ENCODE results near the gene TRMT10A.

TRMT10A gene

DNA sequence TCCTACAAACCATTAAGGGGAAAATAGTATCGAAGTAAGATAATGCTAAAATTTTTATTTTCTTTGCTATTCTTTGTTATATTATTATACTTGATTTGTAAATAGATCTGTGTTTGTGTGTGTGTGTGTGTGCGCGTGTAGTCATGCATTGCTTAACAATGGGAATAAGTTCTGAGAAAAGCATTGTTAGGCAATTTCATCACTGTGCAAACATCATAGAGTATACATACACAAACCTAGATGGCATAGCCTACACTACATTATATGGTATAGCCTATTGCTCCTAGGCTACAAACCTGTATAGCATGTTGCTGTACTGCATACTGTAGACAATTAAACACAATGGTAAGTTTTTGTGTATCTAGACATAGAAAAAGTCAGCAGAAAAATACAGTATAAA, 27.9 kb upstream of the TRMT10A start:
- no peak overlapping the region for H3K23ac ChIP-seq (ENCODE audit: low read length in 2 of 2)
- H3K4me1 ChIP-seq (ENCODE audit: control insufficient read depth, insufficient read depth, low read depth, low read length): no peaks in the 10 kb centered on the region
- no peaks in the 10 kb centered on the region for H3K27me3 ChIP-seq (ENCODE audit: control insufficient read depth in 1 of 2, insufficient read depth in 1 of 2, low read length in 2 of 2)
- no peak overlapping the region for H4K8ac ChIP-seq (ENCODE audit: low read length)
- no peak overlapping the region for H3K18ac ChIP-seq (ENCODE audit: low read depth in 1 of 2, low read length in 2 of 2)
- no peak overlapping the region for H2BK120ac ChIP-seq (ENCODE audit: low read depth, low read length)
- no peak overlapping the region for H3K4me3 ChIP-seq (ENCODE audit: insufficient read depth in 1 of 2, low read depth in 1 of 2, low read length in 2 of 2)
- no peaks in the 10 kb centered on the region for H3K36me3 ChIP-seq (ENCODE audit: control insufficient read depth in 1 of 2, insufficient read depth in 2 of 2, low read depth in 1 of 2, low read length in 2 of 2)
- H2BK12ac ChIP-seq (ENCODE audit: low read length in 2 of 2): no peak overlapping the region
- no peak overlapping the region for H3K27ac ChIP-seq (ENCODE audit: low read length, poor library complexity, severe bottlenecking)
- no peak overlapping the region for H3K4ac ChIP-seq (ENCODE audit: low read depth in 1 of 2, low read length in 2 of 2)
- no peak overlapping the region for H3K14ac ChIP-seq (ENCODE audit: low read length in 2 of 2)
- DNase-seq: no peak
- no peak overlapping the region for H4K91ac ChIP-seq (ENCODE audit: low read length)
- WGBS: no CpG with 5 or more reads among the region's 3 CpGs
- H2AFZ ChIP-seq (ENCODE audit: low read depth, low read length): no peak overlapping the region
- no peaks in the 10 kb centered on the region for H3K79me1 ChIP-seq (replicated peaks; ENCODE audit: low read length, poor library complexity, severe bottlenecking)
- no peak overlapping the region for H3K9ac ChIP-seq (ENCODE audit: low read length)
- H2BK5ac ChIP-seq (ENCODE audit: low read depth, low read length, poor library complexity, severe bottlenecking): no peak overlapping the region
- H2AK5ac ChIP-seq (ENCODE audit: low read length, severe bottlenecking): no peak overlapping the region
- H3K4me2 ChIP-seq (ENCODE audit: low read length, poor library complexity, severe bottlenecking): no peak overlapping the region
- no peak overlapping the region for H2BK15ac ChIP-seq (ENCODE audit: low read depth, poor library complexity, severe bottlenecking)
- H3K9me3 ChIP-seq (ENCODE audit: control insufficient read depth, low read length): no peaks in the 10 kb centered on the region

DNA sequence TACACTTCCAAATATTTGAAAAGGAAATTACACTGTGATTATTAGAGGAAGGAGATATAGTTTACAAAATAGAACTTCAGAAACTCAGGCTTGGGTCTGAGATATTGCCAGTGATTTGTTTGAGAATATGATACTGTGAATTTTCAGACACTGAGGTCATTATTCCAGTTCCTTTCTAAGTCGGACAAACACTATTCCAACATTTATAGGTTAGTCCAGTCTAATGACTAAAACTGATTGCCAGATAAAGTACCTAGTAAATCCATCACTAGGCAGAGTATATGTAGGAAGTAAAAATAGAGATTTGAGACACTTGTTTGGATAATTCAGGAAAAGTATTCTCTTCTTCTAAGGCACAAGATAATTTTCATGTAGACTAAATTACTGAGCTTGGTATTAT, 24.0 kb upstream of the TRMT10A start:
- Histone ChIP-seq H3K18ac (ENCODE audit: low read depth in 1 of 2, low read length in 2 of 2) (no peak overlapping the region), H4K8ac (ENCODE audit: low read length) (no peak overlapping the region), H3K9me3 (ENCODE audit: control insufficient read depth, low read length) (no peaks in the 10 kb centered on the region), H3K36me3 (ENCODE audit: control insufficient read depth in 1 of 2, insufficient read depth in 2 of 2, low read depth in 1 of 2, low read length in 2 of 2) (no peaks in the 10 kb centered on the region), H3K4me1 (ENCODE audit: control insufficient read depth, insufficient read depth, low read depth, low read length) (no peaks in the 10 kb centered on the region), H3K23ac (ENCODE audit: low read length in 2 of 2) (no peak overlapping the region), H3K27me3 (ENCODE audit: control insufficient read depth in 1 of 2, insufficient read depth in 1 of 2, low read length in 2 of 2) (no peaks in the 10 kb centered on the region), H3K79me1 (replicated peaks; ENCODE audit: low read length, poor library complexity, severe bottlenecking) (no peaks in the 10 kb centered on the region), H3K4me2 (ENCODE audit: low read length, poor library complexity, severe bottlenecking) (no peak overlapping the region), H3K4ac (ENCODE audit: low read depth in 1 of 2, low read length in 2 of 2) (no peak overlapping the region), H3K4me3 (ENCODE audit: insufficient read depth in 1 of 2, low read depth in 1 of 2, low read length in 2 of 2) (no peak overlapping the region), H4K91ac (ENCODE audit: low read length) (no peak overlapping the region), H2BK12ac (ENCODE audit: low read length in 2 of 2) (no peak overlapping the region), H3K14ac (ENCODE audit: low read length in 2 of 2) (no peak overlapping the region), H2BK5ac (ENCODE audit: low read depth, low read length, poor library complexity, severe bottlenecking) (no peak overlapping the region), H2AFZ (ENCODE audit: low read depth, low read length) (no peak overlapping the region), H2BK15ac (ENCODE audit: low read depth, poor library complexity, severe bottlenecking) (no peak overlapping the region), H3K9ac (ENCODE audit: low read length) (no peak overlapping the region), H2AK5ac (ENCODE audit: low read length, severe bottlenecking) (no peak overlapping the region), H3K27ac (ENCODE audit: low read length, poor library complexity, severe bottlenecking) (no peak overlapping the region), H2BK120ac (ENCODE audit: low read depth, low read length) (no peak overlapping the region)
- no peak for DNase-seq
- WGBS: no CpG with 5 or more reads among the region's 1 CpG

DNA sequence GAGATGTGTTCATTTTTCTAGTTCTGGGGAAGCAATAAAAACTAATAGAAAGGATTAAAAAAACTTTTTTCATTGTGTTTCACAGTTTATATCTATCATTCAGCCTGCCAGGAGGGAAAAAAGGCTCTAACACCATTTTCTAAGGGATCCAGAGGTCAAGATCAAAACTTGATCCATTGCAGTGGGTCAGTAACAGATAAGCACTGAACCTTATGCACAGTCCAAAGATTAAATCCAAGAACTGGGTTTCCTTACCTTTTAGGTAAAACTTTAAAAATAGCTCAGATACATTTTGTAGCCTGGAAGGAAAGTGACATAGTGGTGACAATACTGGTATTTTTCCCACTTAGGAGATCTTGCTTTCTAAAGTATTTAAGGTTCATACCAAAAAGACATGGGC, 23.5 kb upstream of the TRMT10A start:
- Histone ChIP-seq H2BK5ac (ENCODE audit: low read depth, low read length, poor library complexity, severe bottlenecking) (no peak overlapping the region), H4K8ac (ENCODE audit: low read length) (no peak overlapping the region)
- no peak for DNase-seq

DNA sequence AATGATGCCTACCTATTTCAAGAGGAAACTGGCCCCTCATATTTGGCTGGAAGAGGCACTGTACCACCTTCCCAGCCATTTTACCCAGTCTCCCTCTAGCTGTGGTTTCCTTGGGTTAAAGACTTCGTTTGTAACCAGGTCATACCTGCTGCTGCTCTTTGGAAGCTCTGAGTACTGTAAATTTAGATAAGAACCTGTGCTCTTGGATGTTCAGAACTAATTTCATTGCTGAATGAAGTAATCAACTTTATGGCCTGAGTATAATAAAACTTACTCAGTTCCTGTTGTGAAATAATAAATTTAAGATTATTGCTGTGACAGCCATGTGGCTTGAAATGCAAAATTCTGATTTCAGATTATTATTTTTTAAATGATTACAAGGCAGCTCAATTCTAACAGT, 23.0 kb upstream of the TRMT10A start:
- Histone ChIP-seq H3K27ac (ENCODE audit: low read length, poor library complexity, severe bottlenecking) (no peak overlapping the region), H3K36me3 (ENCODE audit: control insufficient read depth in 1 of 2, insufficient read depth in 2 of 2, low read depth in 1 of 2, low read length in 2 of 2) (no peaks in the 10 kb centered on the region), H2AFZ (ENCODE audit: low read depth, low read length) (no peak overlapping the region), H3K4ac (ENCODE audit: low read depth in 1 of 2, low read length in 2 of 2) (no peak overlapping the region), H3K4me2 (ENCODE audit: low read length, poor library complexity, severe bottlenecking) (no peak overlapping the region), H3K9me3 (ENCODE audit: control insufficient read depth, low read length) (no peaks in the 10 kb centered on the region), H3K18ac (ENCODE audit: low read depth in 1 of 2, low read length in 2 of 2) (no peak overlapping the region), H3K14ac (ENCODE audit: low read length in 2 of 2) (no peak overlapping the region), H2BK12ac (ENCODE audit: low read length in 2 of 2) (no peak overlapping the region), H3K23ac (ENCODE audit: low read length in 2 of 2) (no peak overlapping the region), H2BK5ac (ENCODE audit: low read depth, low read length, poor library complexity, severe bottlenecking) (no peak overlapping the region), H2BK120ac (ENCODE audit: low read depth, low read length) (no peak overlapping the region), H4K91ac (ENCODE audit: low read length) (no peak overlapping the region), H3K4me3 (ENCODE audit: insufficient read depth in 1 of 2, low read depth in 1 of 2, low read length in 2 of 2) (no peak overlapping the region), H3K27me3 (ENCODE audit: control insufficient read depth in 1 of 2, insufficient read depth in 1 of 2, low read length in 2 of 2) (no peaks in the 10 kb centered on the region), H4K8ac (ENCODE audit: low read length) (no peak overlapping the region), H3K4me1 (ENCODE audit: control insufficient read depth, insufficient read depth, low read depth, low read length) (no peaks in the 10 kb centered on the region), H2BK15ac (ENCODE audit: low read depth, poor library complexity, severe bottlenecking) (no peak overlapping the region), H3K9ac (ENCODE audit: low read length) (no peak overlapping the region), H3K79me1 (replicated peaks; ENCODE audit: low read length, poor library complexity, severe bottlenecking) (no peaks in the 10 kb centered on the region), H2AK5ac (ENCODE audit: low read length, severe bottlenecking) (no peak overlapping the region)
- WGBS: 30% methylated on average over 1 of the region's 1 CpG
- DNase-seq: no peak

More for the DNA sequence above, 23.5 kb upstream of the TRMT10A start:
- no peak overlapping the region for H3K27ac ChIP-seq (ENCODE audit: low read length, poor library complexity, severe bottlenecking)
- no peak overlapping the region for H2BK120ac ChIP-seq (ENCODE audit: low read depth, low read length)
- H3K18ac ChIP-seq (ENCODE audit: low read depth in 1 of 2, low read length in 2 of 2): no peak overlapping the region
- H3K4me3 ChIP-seq (ENCODE audit: insufficient read depth in 1 of 2, low read depth in 1 of 2, low read length in 2 of 2): no peak overlapping the region
- no peak overlapping the region for H2BK12ac ChIP-seq (ENCODE audit: low read length in 2 of 2)
- no peak overlapping the region for H2AFZ ChIP-seq (ENCODE audit: low read depth, low read length)
- no peaks in the 10 kb centered on the region for H3K36me3 ChIP-seq (ENCODE audit: control insufficient read depth in 1 of 2, insufficient read depth in 2 of 2, low read depth in 1 of 2, low read length in 2 of 2)
- no peak overlapping the region for H2AK5ac ChIP-seq (ENCODE audit: low read length, severe bottlenecking)
- no peak overlapping the region for H3K23ac ChIP-seq (ENCODE audit: low read length in 2 of 2)
- no peak overlapping the region for H3K4me2 ChIP-seq (ENCODE audit: low read length, poor library complexity, severe bottlenecking)
- H2BK15ac ChIP-seq (ENCODE audit: low read depth, poor library complexity, severe bottlenecking): no peak overlapping the region
- H3K9ac ChIP-seq (ENCODE audit: low read length): no peak overlapping the region
- no peaks in the 10 kb centered on the region for H3K4me1 ChIP-seq (ENCODE audit: control insufficient read depth, insufficient read depth, low read depth, low read length)
- no peak overlapping the region for H3K14ac ChIP-seq (ENCODE audit: low read length in 2 of 2)
- H3K9me3 ChIP-seq (ENCODE audit: control insufficient read depth, low read length): no peaks in the 10 kb centered on the region
- no peaks in the 10 kb centered on the region for H3K27me3 ChIP-seq (ENCODE audit: control insufficient read depth in 1 of 2, insufficient read depth in 1 of 2, low read length in 2 of 2)
- no peak overlapping the region for H4K91ac ChIP-seq (ENCODE audit: low read length)
- H3K4ac ChIP-seq (ENCODE audit: low read depth in 1 of 2, low read length in 2 of 2): no peak overlapping the region
- no peaks in the 10 kb centered on the region for H3K79me1 ChIP-seq (replicated peaks; ENCODE audit: low read length, poor library complexity, severe bottlenecking)

Data from mesenchymal stem cell (in vitro differentiated cells and primary cell).